ENCODE data around the gene UCHL5. TPM values are rescaled to one million over a fixed set of nuclear protein-coding genes. Genes with fewer than 3 reads are reported as not detected.

UCHL5 gene
- total RNA-seq, 2 donors from 2014 or later: 27.5 to 28.2 TPM

DNA sequence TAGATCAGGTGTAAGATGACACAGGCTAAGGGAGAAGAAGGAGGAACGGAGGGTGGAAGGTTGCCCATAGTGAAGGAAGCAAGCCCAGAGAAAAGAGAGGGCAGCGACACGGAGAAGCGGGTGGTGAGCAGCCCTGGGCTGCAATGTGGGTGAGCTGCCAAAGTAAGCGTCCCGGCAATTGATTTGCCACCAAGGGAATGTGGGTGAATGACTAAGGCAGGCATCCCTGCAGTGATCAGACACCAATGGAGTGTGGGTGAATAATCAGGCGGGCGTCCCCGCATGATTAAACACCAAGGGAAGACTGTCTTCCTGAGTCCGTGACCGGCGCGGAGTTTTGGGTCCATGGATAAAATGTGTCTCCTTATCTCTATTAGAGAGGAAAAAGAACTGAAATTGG, 79.6 kb downstream of the UCHL5 start:
- intact Hi-C loops (cut with DNase I, micrococcal nuclease): no loop called here
- DNase-seq (no peak), ATAC-seq (no peak)

DNA sequence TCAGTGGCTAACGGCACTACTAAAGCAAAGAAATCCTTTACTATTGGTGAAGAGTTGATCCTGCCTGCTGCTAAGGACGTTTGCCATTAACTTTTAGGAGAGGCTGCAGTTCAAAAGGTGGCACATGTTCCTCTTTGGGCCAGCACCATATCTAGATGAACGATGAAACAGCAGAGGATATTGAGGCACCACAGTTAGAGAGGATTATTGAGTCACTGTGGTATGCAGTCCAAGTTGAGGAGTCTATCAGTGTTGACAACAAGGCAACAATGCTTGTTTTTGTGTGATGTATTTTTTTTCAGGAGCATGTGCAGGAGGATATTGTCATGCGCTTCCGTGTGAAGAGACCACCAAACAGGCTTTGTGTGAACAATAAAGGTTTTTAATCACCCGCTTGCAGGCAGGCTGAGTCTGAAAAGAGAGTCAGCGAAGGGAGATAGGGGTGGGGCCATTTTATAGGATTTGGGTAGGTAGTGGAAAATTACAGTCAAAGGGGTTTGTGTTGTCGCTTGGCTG, 80.9 kb downstream of the UCHL5 start:
- ATAC-seq (peak; percentile 15), DNase-seq (no peak)
- intact Hi-C loops (cut with DNase I, micrococcal nuclease): no loop called here

- intact Hi-C loops (cut with DNase I, micrococcal nuclease): no loop called here
- no peak for ATAC-seq
- DNase-seq: no peak
These were observed 82.0 kb downstream of the UCHL5 start for GRCh38 chr1:192977089-192977706.

DNA sequence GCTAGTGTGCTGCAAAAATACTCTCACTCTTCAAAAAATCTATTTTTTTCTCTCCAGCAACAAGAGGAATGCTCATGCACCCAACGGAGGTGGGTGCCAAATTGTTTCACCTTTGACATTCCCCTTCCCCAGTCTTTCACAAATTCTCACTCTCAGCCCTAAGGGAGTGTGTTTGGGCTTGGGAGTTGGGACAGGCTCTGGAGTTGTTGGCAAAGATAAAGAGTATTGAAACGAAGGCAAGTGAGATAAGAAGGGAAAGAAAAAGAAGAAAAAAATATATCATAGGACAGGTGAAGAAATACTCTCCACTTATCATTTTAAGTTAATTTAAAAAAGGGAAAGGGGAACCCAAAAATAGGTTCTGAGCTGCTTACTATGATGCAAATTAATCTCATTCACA, 82.6 kb downstream of the UCHL5 start:
- no peak for DNase-seq
- no peak for ATAC-seq

GRCh38 chr1:192974701-192975100, 84.5 kb downstream of the UCHL5 start:
- DNase-seq (no peak), ATAC-seq (peak; percentile 92)
- intact Hi-C loops (cut with DNase I, micrococcal nuclease): no loop called here

More for the DNA sequence above, 82.6 kb downstream of the UCHL5 start:
- intact Hi-C loops (cut with DNase I, micrococcal nuclease): no loop called here

- intact Hi-C loops (cut with DNase I, micrococcal nuclease): no loop called here
- ATAC-seq (peak; percentile 56), DNase-seq (no peak)
These were observed 85.2 kb downstream of the UCHL5 start for GRCh38 chr1:192973988-192974387.

- intact Hi-C loops (cut with DNase I, micrococcal nuclease): no loop called here
- DNase-seq: no peak
- ATAC-seq: no peak
These were observed 86.0 kb downstream of the UCHL5 start for GRCh38 chr1:192973202-192973601.

GRCh38 chr1:192969091-192969490, 90.1 kb downstream of the UCHL5 start:
- intact Hi-C loops (cut with DNase I, micrococcal nuclease): no loop called here
- ATAC-seq (no peak), DNase-seq (no peak)

DNA sequence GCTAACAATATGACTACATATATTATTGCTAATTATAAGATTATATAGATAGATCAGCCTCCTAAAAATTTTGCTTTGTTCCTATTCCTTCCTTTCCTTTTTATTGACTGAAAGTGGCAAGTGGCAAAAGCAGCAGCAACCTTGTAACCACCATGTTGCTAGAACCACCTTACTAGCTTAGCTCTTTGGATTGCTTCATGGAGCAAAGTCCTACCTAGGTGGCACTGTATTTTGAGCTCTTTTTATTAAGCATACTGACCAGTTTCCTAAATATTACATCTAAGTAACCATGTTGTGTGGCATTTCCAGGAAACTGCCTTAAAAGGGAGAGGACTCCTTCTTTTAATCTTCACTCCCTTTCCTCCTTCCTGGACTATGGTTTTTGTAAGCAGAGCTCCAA, 90.8 kb downstream of the UCHL5 start:
- intact Hi-C loops (cut with DNase I, micrococcal nuclease): no loop called here
- no peak for DNase-seq
- peak; percentile 64 for ATAC-seq

DNA sequence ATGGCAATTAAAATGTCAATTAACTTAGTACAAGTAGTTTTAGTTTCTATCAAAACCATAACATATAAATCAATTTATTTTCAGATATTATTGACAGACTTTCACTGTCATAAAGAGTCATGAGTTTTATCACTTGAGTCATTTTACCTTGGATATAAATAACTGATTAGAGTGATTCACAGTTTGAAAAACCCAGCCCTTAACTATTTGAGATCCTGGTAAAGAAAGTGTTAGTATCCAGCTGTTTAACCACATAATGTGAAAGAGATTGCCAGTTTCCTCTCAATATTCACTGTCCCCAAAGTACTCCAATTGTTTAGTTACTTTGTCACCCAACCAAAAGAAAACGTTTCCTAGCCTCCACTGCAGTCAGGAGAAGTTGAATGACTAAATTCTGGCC, 91.3 kb downstream of the UCHL5 start:
- ATAC-seq (peak; percentile 56), DNase-seq (no peak)
- intact Hi-C loops (cut with DNase I, micrococcal nuclease): no loop called here

GRCh38 chr1:192967211-192967877, 91.8 kb downstream of the UCHL5 start:
- intact Hi-C loops (cut with DNase I, micrococcal nuclease): no loop called here
- ATAC-seq (peak; percentile 45), DNase-seq (no peak)

DNA sequence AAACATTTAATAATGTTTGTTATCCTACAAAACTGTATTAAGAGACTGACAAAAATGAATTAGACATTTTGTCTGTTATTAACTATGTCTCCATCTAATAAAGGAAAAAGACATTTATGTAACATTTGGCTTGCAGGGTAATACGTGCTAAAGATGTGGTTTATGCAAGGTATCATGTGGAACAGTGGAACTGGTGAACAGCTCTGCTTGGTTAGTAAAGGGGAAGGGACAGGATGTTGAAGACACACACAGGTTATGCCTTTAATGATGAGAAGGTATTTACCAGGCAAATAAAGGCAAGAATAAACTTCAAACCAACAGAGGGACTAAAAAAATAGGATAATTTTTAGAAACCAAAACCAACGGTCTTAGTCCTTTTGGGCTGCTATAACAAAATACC, 93.1 kb downstream of the UCHL5 start:
- intact Hi-C loops (cut with DNase I, micrococcal nuclease): no loop called here
- DNase-seq: no peak
- ATAC-seq: no peak

- no peak for ATAC-seq
- no peak for DNase-seq
- intact Hi-C loops (cut with DNase I, micrococcal nuclease): no loop called here
These were observed 96.3 kb downstream of the UCHL5 start for GRCh38 chr1:192962901-192963300.

Other genes starting within 250 kb of the UCHL5 start
- gene RO60, start 252 bp upstream of the UCHL5 start, total RNA-seq: 10 to 100 TPM; 36.4 to 47.2 TPM
- gene GLRX2, start 46.1 kb upstream of the UCHL5 start, total RNA-seq: 10 to 100 TPM; 19.5 to 25.3 TPM
- gene CDC73, start 62.7 kb upstream of the UCHL5 start, total RNA-seq: 10 to 100 TPM; 44.8 to 46.2 TPM
- under 1 TPM; 0.46 to 0.50 TPM for gene B3GALT2, start 127.3 kb upstream of the UCHL5 start, total RNA-seq

All from left colon (tissue), 2 donors.